Measurements from ENCODE around the gene BDP1.

DNA sequence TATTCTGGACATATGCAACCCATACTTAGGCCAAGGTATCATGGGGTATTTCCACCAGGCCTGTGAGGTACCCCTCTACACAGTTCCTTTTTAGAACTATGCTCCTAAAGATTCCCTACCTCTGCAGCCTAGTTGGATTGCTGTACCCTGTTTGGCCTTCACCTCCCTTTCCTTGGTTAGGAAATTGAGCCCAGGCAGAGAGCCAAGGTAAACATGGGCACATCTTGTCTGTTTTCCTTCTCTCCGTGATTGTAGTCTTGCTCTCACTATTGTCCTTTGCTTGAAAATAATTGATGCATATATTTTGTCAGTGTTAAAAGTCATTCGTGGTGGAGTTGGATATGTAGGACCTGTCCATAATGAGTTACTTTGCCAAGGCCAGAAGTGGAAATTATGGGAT is 26.7 kb downstream of the BDP1 start:
- TF ChIP-seq ZFP30 (CRISPR knock-in tag; IDR thresholded peaks at IDR 0.05) (no peak), ARNTL (CRISPR knock-in tag; IDR thresholded peaks at IDR 0.05; ENCODE audit: borderline replicate concordance, low read depth) (no peak), ZC3H10 (CRISPR knock-in tag; IDR thresholded peaks at IDR 0.05) (no peak), ZFP3 (CRISPR knock-in tag; IDR thresholded peaks at IDR 0.05) (no peak), CSDC2 (CRISPR knock-in tag; IDR thresholded peaks at IDR 0.05) (no peak), GLIS3 (CRISPR knock-in tag; IDR thresholded peaks at IDR 0.05) (no peak), ESRRG (CRISPR knock-in tag; IDR thresholded peaks at IDR 0.05) (no peak), PATZ1 (CRISPR knock-in tag; IDR thresholded peaks at IDR 0.05; ENCODE audit: borderline replicate concordance) (no peak), CSRNP3 (CRISPR knock-in tag; IDR thresholded peaks at IDR 0.05) (no peak), ZNF70 (CRISPR knock-in tag; IDR thresholded peaks at IDR 0.05) (peak; percentile 98)
